Neural cell (in vitro differentiated cells): ENCODE measurements around the gene HERPUD1. TPM values are rescaled to one million over a fixed set of nuclear protein-coding genes. Genes with fewer than 3 reads are reported as not detected.
"Not testable (repeated sequence)": the region's sequence is repeated elsewhere in the genome, so short reads cannot be mapped to it uniquely, and the experiment has no call there.

Source experiments
- H2AFZ ChIP-seq: fragments of 200-600, 300-800 bp; sonication (generic), shearing (Covaris generic); 2 replicates; pipeline ENCODE4 v1.6.0; 2014; ENCODE audit warnings: low read depth, mild to moderate bottlenecking, antibody characterized with exemption, low read length, moderate library complexity
- H3F3A ChIP-seq: fragments of 200-600 bp; shearing (Covaris generic); 2 replicates; pipeline ENCODE4 v1.6.1; 2016; ENCODE audit warnings: mild to moderate bottlenecking, moderate library complexity, mixed read lengths, antibody characterized with exemption, low read length; ENCODE audit not compliant: insufficient read depth, poor library complexity, severe bottlenecking
- H3K27ac ChIP-seq: fragments of 200-600, 300-800 bp; sonication (generic), shearing (Covaris generic); 2 replicates; pipeline ENCODE4 v1.5.1; 2014; ENCODE audit warnings: mild to moderate bottlenecking, low read length, moderate library complexity
- H3K27me3 ChIP-seq: fragments of 300-800, 200-600 bp; sonication (generic), shearing (Covaris generic); 2 replicates; pipeline ENCODE4 v1.6.0; 2014; ENCODE audit warnings: mild to moderate bottlenecking, low read depth, low read length, moderate library complexity; ENCODE audit not compliant: insufficient read depth
- H3K36me3 ChIP-seq: fragments of 300-800, 200-600 bp; sonication (generic), shearing (Covaris generic); 2 replicates; pipeline ENCODE4 v1.5.1; 2014; ENCODE audit warnings: mild to moderate bottlenecking, antibody characterized with exemption, low read length, moderate library complexity; ENCODE audit not compliant: insufficient read depth
- H3K4me2 ChIP-seq: fragments of 300-800, 200-600 bp; sonication (generic), shearing (Covaris generic); 2 replicates; pipeline ENCODE4 v1.6.0; 2014; ENCODE audit warnings: mild to moderate bottlenecking, low read length
- H3K4me3 ChIP-seq: fragments of 300-800, 200-600 bp; sonication (generic), shearing (Covaris generic); 2 replicates; pipeline ENCODE4 v1.5.1; 2014; ENCODE audit warnings: mild to moderate bottlenecking, low read length, moderate library complexity
- H3K79me2 ChIP-seq: fragments of 200-600 bp; shearing (Covaris generic); replicated peaks from 2 replicates; pipeline ENCODE4 v1.6.0; 2014; ENCODE audit warnings: mild to moderate bottlenecking, low read length, moderate library complexity; ENCODE audit not compliant: insufficient read depth
- H3K9ac ChIP-seq: fragments of 300-800, 200-600 bp; sonication (generic), shearing (Covaris generic); 2 replicates; pipeline ENCODE4 v1.6.1; 2016; ENCODE audit warnings: mild to moderate bottlenecking, low read length, mixed read lengths
- H3K9me2 ChIP-seq: fragments of 200-600 bp; shearing (Covaris generic); 2 replicates; pipeline ENCODE4 v1.6.1; 2016; ENCODE audit warnings: mild to moderate bottlenecking, low read length, mixed read lengths; ENCODE audit not compliant: insufficient read depth
- H3K9me3 ChIP-seq: fragments of 200-600, 300-800 bp; sonication (generic), shearing (Covaris generic); 2 replicates; pipeline ENCODE4 v1.6.1; 2016; ENCODE audit warnings: mild to moderate bottlenecking, mixed run types, low read length, moderate library complexity, mixed read lengths
- H4K20me1 ChIP-seq: fragments of 200-600 bp; shearing (Covaris generic); 2 replicates; pipeline ENCODE4 v1.6.1; 2016; ENCODE audit warnings: mild to moderate bottlenecking, mixed run types; ENCODE audit not compliant: insufficient read depth
- CTCF ChIP-seq: fragments of 450-650 bp; IDR thresholded peaks from 2 replicates; pipeline ENCODE4 v1.5.1; 2014; ENCODE audit warnings: antibody characterized with exemption, mild to moderate bottlenecking, moderate library complexity; ENCODE audit not compliant: poor library complexity, severe bottlenecking
- EP300 ChIP-seq: fragments of 450-650 bp; conservative IDR thresholded peaks from 2 replicates; pipeline ENCODE4 v1.6.1; 2014; ENCODE audit warnings: antibody characterized with exemption, mild to moderate bottlenecking, moderate library complexity; ENCODE audit not compliant: poor library complexity, severe bottlenecking
- EZH2 ChIP-seq: fragments of 200-600, 300-800 bp; shearing (Covaris generic), sonication (generic); IDR thresholded peaks from 2 replicates; pipeline ENCODE4 v1.6.1; 2014; ENCODE audit warnings: antibody characterized with exemption, low read length, borderline replicate concordance, mild to moderate bottlenecking; ENCODE audit not compliant: insufficient read depth, poor library complexity, severe bottlenecking
- MXI1 ChIP-seq: fragments of 450-650 bp; conservative IDR thresholded peaks from 2 replicates; pipeline ENCODE4 v1.6.1; 2014; ENCODE audit warnings: antibody characterized with exemption, mild to moderate bottlenecking; ENCODE audit not compliant: poor library complexity, severe bottlenecking
- POLR2AphosphoS5 ChIP-seq: IDR thresholded peaks from 2 replicates; pipeline ENCODE4 v1.6.1; 2012
- RAD21 ChIP-seq: fragments of 450-650 bp; conservative IDR thresholded peaks from 2 replicates; pipeline ENCODE4 v1.6.1; 2014; ENCODE audit warnings: antibody characterized with exemption, mild to moderate bottlenecking, moderate library complexity
- REST ChIP-seq: IDR thresholded peaks from 2 replicates; pipeline ENCODE4 v1.6.1; 2012; ENCODE audit warnings: borderline replicate concordance
- SMC3 ChIP-seq: fragments of 450-650 bp; conservative IDR thresholded peaks from 2 replicates; pipeline ENCODE4 v1.6.1; 2014; ENCODE audit warnings: antibody characterized with exemption, mild to moderate bottlenecking, moderate library complexity; ENCODE audit not compliant: poor library complexity
- TAF1 ChIP-seq: IDR thresholded peaks from 2 replicates; pipeline ENCODE4 v1.6.1; 2012; ENCODE audit warnings: low read depth
- polyA plus RNA-seq: library from polyadenylated mRNA; depleted of rRNA; stranded (reverse); fragments of >200 nt; gene quantifications from 2 replicates; pipeline ENCODE4 v1.2.3, GENCODE V29; 2014

The HERPUD1 gene
- polyA plus RNA-seq, 1 donor from 2014 or later: 76.0 TPM

DNA sequence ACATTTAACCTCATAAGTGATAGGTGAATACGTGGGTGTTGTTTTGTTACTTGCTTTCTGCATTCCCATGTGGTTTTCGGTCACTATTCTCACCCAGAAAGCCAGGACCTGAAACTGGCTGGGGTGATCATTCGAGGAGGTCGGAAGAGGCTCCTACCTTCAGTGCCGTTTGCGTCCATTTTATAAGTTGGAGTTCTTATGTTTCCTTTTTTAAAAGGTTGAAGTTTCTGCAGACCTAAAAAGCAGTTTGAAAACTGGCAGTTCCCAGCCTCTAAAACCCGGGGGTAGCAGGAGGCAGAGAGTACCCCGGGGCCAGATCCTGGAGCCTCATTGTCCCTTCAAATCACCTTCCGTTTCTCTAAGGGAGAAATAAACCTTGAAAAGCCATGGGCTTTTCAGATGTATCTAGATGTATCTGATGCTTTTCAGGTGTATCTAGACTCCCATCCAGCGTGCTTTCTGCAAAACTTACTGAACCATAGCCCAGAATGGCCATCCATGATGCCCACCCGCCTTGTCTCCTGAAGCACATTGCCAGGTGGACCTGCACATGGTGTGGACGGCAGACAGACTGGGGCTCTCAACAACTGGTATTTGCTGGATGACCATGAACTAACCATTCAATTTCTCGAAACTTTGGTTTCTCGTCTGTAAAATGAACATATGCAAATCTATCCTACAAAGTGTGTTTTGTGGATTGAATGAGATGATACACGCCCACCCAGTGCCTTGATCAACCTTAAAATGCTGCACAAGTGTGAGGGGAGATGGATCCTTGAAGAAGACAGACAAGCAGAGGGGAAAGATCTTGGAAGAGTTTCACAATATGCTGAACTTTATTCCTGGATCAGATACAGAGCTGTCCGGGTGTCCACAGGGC, 58.7 kb downstream of the HERPUD1 start:
- Histone ChIP-seq H3K9ac (no peak overlapping the region), H3K4me3 (no peak overlapping the region), H3F3A (no peaks in the 10 kb centered on the region), H3K36me3 (no peaks in the 10 kb centered on the region), H2AFZ (no peak overlapping the region), H3K27ac (no peak overlapping the region), H3K4me2 (no peak overlapping the region), H3K9me3 (no peaks in the 10 kb centered on the region), H3K27me3 (peaks cover 34% of the 10 kb centered on the region), H3K79me2 (no peaks in the 10 kb centered on the region), H3K9me2 (no peaks in the 10 kb centered on the region), H4K20me1 (no peaks in the 10 kb centered on the region)
- TF ChIP-seq EP300: no peak
- no peak for TF ChIP-seq EZH2
- no peak for TF ChIP-seq REST
- TF ChIP-seq TAF1: no peak
- TF ChIP-seq RAD21: no peak
- TF ChIP-seq POLR2AphosphoS5: no peak
- TF ChIP-seq MXI1: no peak
- TF ChIP-seq CTCF: no peak
- no peak for TF ChIP-seq SMC3

DNA sequence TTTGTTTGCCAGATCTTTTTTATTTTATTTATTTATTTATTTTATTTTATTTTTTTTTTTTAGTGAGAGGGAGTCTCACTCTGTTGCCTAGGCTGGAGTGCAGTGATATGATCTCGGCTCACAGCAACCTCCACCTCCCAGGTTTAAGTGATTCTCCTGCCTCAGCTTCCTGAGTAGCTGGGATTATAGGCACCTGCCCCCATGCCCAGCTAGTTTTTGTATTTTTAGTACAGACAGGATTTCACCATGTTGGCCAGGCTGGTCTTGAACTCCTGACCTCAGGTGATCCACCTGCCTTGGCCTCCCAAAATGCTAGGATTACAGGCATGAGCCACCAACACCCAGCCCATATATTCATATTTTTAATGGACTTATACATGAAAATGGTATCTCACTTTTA, 60.5 kb downstream of the HERPUD1 start:
- H3F3A ChIP-seq, H3K36me3 ChIP-seq, H4K20me1 ChIP-seq, H3K9me3 ChIP-seq, H3K4me2 ChIP-seq, H3K79me2 ChIP-seq, H3K9ac ChIP-seq, H2AFZ ChIP-seq, H3K27ac ChIP-seq, H3K4me3 ChIP-seq, H3K9me2 ChIP-seq: not testable (repeated sequence)
- H3K27me3 ChIP-seq: peaks cover 34% of the 10 kb centered on the region
